ENCODE results near the gene MEIS1. TPM values are rescaled to one million over a fixed set of nuclear protein-coding genes. Genes with fewer than 3 reads are reported as not detected.
A peak's percentile ranks its signal among the peaks of the same experiment; 100 is the strongest.

Gene MEIS1
- total RNA-seq, 1 donor from 2014 or later: 107 TPM

DNA sequence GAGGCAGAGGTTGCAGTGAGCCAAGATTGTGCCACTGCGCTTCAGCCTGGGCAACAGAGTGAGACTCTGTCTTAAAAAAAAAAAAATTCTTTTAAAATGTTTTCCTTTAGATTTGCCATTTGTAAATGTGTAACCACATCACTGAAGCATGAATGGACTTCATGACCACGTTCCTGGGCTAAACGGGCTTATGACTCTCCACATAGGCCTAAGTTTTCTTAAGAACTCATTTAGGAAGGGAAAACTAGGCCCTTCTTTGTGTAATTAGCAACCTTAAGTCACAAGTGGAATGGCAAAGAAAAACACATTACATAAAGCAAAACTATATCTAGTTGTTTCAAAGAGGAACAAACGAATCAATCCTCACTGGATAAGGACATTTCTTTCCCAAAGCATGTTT is 99.5 kb downstream of the MEIS1 start:
- no peak for DNase-seq (ENCODE audit: low read depth, low spot score)
- no peak overlapping the region for H3K4me3 Mint-ChIP-seq
- no peaks in the 10 kb centered on the region for H3K9me3 Mint-ChIP-seq
- TF ChIP-seq, protein P1, sequence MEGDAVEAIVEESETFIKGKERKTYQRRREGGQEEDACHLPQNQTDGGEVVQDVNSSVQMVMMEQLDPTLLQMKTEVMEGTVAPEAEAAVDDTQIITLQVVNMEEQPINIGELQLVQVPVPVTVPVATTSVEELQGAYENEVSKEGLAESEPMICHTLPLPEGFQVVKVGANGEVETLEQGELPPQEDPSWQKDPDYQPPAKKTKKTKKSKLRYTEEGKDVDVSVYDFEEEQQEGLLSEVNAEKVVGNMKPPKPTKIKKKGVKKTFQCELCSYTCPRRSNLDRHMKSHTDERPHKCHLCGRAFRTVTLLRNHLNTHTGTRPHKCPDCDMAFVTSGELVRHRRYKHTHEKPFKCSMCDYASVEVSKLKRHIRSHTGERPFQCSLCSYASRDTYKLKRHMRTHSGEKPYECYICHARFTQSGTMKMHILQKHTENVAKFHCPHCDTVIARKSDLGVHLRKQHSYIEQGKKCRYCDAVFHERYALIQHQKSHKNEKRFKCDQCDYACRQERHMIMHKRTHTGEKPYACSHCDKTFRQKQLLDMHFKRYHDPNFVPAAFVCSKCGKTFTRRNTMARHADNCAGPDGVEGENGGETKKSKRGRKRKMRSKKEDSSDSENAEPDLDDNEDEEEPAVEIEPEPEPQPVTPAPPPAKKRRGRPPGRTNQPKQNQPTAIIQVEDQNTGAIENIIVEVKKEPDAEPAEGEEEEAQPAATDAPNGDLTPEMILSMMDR (conservative IDR thresholded peaks at IDR 0.05): no peak
- peaks cover 7% of the 10 kb centered on the region for H3K36me3 Mint-ChIP-seq (ENCODE audit: low read depth)
- no peak overlapping the region for H3K27ac Mint-ChIP-seq (ENCODE audit: unreplicated experiment)
- H3K27me3 Mint-ChIP-seq (ENCODE audit: low read depth): peaks cover 3% of the 10 kb centered on the region
- H3K4me1 Mint-ChIP-seq: peaks cover 55% of the 10 kb centered on the region

DNA sequence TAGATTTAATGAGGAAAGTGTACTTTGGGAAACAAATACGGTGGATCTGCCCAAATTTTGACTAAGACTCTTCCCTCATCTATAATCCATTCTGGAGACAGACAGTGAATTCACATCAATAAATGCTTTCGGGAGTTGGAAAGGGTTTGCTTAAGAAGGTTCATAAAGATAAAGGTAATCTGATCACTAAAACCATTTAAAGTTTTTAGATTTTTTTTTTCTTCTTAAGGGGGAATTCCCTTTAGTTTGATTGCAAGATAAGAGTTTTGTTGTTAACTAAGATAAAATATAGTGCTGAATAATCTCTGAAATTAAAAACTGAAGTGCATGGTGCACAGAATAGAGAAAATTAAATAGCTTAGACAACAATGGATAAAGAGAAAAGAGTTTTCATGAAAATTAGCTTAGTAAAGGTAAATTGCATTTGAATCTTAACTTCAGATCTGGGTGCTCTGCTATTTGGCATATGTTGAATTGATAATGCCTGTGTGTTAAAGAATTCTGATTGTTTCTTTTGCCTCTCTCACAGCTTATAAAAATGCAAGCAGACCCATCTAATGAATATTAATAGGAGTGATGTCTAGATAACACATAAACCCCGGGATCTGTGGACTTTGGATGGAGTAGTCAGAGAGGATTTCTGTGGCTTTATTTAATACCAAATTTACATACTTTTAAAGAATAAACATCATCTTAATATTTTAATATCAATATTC is 100.8 kb downstream of the MEIS1 start:
- H3K4me1 Mint-ChIP-seq: peaks cover 53% of the 10 kb centered on the region
- peaks cover 2% of the 10 kb centered on the region for H3K36me3 Mint-ChIP-seq (ENCODE audit: low read depth)
- TF ChIP-seq, protein P1 (conservative IDR thresholded peaks at IDR 0.05): no peak
- H3K4me3 Mint-ChIP-seq: peak overlapping the region; percentile 14
- peak overlapping the region; percentile 29 for H3K27ac Mint-ChIP-seq (ENCODE audit: unreplicated experiment)
- no peak for DNase-seq (ENCODE audit: low read depth, low spot score)
- H3K27me3 Mint-ChIP-seq (ENCODE audit: low read depth): peaks cover 3% of the 10 kb centered on the region
- no peaks in the 10 kb centered on the region for H3K9me3 Mint-ChIP-seq

DNA sequence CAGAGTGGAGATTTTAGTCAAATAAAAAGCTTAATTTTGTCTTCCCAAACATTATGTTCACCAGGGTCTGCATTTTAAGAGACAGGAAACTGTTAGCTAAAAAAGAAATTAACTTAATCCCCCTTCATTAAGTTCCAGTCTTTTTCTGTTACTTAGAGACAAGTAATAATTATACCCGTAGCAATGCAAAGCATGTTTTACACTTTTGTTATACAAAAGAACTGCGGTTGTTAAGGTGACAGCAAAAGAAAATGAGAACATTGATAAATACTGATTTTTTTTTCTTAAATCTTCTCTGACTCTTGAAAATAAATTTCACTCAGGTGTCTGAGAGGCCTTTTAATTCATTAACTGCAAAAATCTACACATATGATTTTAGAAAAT is 101.4 kb downstream of the MEIS1 start:
- H3K27ac Mint-ChIP-seq (ENCODE audit: unreplicated experiment): peak overlapping the region; percentile 51

DNA sequence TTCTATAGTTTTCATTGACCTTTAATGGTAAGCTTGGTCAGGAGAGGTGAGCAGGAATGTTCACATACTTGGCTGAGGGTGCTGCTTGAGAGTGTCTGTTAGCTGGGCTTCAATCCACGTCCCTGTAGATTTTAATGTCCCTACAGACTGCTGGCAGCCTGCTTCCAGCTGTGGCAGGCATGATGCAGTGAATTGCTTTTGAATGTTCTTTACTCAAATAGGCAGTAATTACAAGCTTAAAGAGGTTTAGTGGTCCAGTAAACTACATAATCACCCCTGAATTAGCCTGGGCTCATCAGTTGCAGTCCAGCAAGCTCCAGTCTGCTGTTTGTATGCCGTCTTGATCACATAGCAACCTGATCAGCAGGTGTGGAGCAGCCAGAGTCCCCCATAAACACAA is 102.1 kb downstream of the MEIS1 start:
- Mint-ChIP-seq H3K9me3 (no peaks in the 10 kb centered on the region), H3K27me3 (ENCODE audit: low read depth) (peaks cover 3% of the 10 kb centered on the region), H3K27ac (ENCODE audit: unreplicated experiment) (no peak overlapping the region), H3K4me1 (peaks cover 55% of the 10 kb centered on the region), H3K36me3 (ENCODE audit: low read depth) (no peaks in the 10 kb centered on the region), H3K4me3 (no peak overlapping the region)
- TF ChIP-seq, protein P1 (conservative IDR thresholded peaks at IDR 0.05): no peak
- no peak for DNase-seq (ENCODE audit: low read depth, low spot score)

More for the DNA sequence above, 101.4 kb downstream of the MEIS1 start:
- Mint-ChIP-seq H3K9me3 (no peaks in the 10 kb centered on the region), H3K4me1 (peaks cover 53% of the 10 kb centered on the region), H3K4me3 (no peak overlapping the region), H3K27me3 (ENCODE audit: low read depth) (peaks cover 3% of the 10 kb centered on the region), H3K36me3 (ENCODE audit: low read depth) (no peaks in the 10 kb centered on the region)
- DNase-seq (ENCODE audit: low read depth, low spot score): no peak
- TF ChIP-seq, protein P1 (conservative IDR thresholded peaks at IDR 0.05): no peak

GRCh38 chr2:66538291-66538690 is 103.4 kb downstream of the MEIS1 start:
- Mint-ChIP-seq H3K27ac (ENCODE audit: unreplicated experiment) (no peak overlapping the region), H3K4me3 (no peak overlapping the region), H3K36me3 (ENCODE audit: low read depth) (no peaks in the 10 kb centered on the region), H3K9me3 (no peaks in the 10 kb centered on the region), H3K4me1 (peaks cover 64% of the 10 kb centered on the region), H3K27me3 (ENCODE audit: low read depth) (peaks cover 3% of the 10 kb centered on the region)
- no peak for DNase-seq (ENCODE audit: low read depth, low spot score)
- TF ChIP-seq, protein P1 (conservative IDR thresholded peaks at IDR 0.05): no peak

Data from neural crest cell (in vitro differentiated cells).